Mesenchymal stem cell (in vitro differentiated cells and primary cell): Measurements from ENCODE around the gene EPHA10.

Experiments
- DNase-seq: peaks from one replicate; pipeline ENCODE4 v3.0.0-alpha.2; 2013
- H2AFZ ChIP-seq: one replicate; pipeline ENCODE4 v1.6.1; 2013; ENCODE audit warnings: low read depth, mild to moderate bottlenecking, control low read depth, inconsistent platforms, low read length, moderate library complexity
- H2AK5ac ChIP-seq: 2 replicates; pipeline ENCODE4 v1.6.1; 2013; ENCODE audit warnings: low read length, moderate library complexity, mild to moderate bottlenecking, inconsistent platforms; ENCODE audit not compliant: severe bottlenecking
- H2BK120ac ChIP-seq: one replicate; pipeline ENCODE4 v1.6.1; 2013; ENCODE audit warnings: low read depth, mild to moderate bottlenecking, inconsistent platforms, low read length, moderate library complexity
- H2BK12ac ChIP-seq, 2 experiments: one replicate each; pipeline ENCODE4 v1.6.1; 2013; ENCODE audit warnings: inconsistent platforms in 2 of 2, low read length in 2 of 2, mild to moderate bottlenecking in 2 of 2, moderate library complexity in 2 of 2, control low read depth in 1 of 2
- H2BK15ac ChIP-seq: one replicate; pipeline ENCODE4 v1.6.1; 2013; ENCODE audit warnings: mild to moderate bottlenecking, low read depth, inconsistent platforms; ENCODE audit not compliant: poor library complexity, severe bottlenecking
- H2BK5ac ChIP-seq: 2 replicates; pipeline ENCODE4 v1.6.1; 2013; ENCODE audit warnings: low read depth, mild to moderate bottlenecking, low read length, control low read depth, inconsistent platforms; ENCODE audit not compliant: poor library complexity, severe bottlenecking
- H3K14ac ChIP-seq, 2 experiments: one replicate each; pipeline ENCODE4 v1.6.1; 2013; ENCODE audit warnings: inconsistent platforms in 2 of 2, low read length in 2 of 2, control low read depth in 1 of 2, mild to moderate bottlenecking in 1 of 2, moderate library complexity in 1 of 2
- H3K18ac ChIP-seq, 2 experiments: one replicate each; pipeline ENCODE4 v1.6.1; 2013; ENCODE audit warnings: inconsistent platforms in 2 of 2, low read length in 2 of 2, control low read depth in 1 of 2, low read depth in 1 of 2, mild to moderate bottlenecking in 1 of 2
- H3K23ac ChIP-seq, 2 experiments: one replicate each; pipeline ENCODE4 v1.6.1; 2013; ENCODE audit warnings: inconsistent platforms in 2 of 2, low read length in 2 of 2, mild to moderate bottlenecking in 2 of 2, moderate library complexity in 2 of 2, control low read depth in 1 of 2
- H3K27ac ChIP-seq: 2 replicates; pipeline ENCODE4 v1.5.1; 2013; ENCODE audit warnings: mild to moderate bottlenecking, moderate library complexity, low read length, control low read depth, inconsistent platforms; ENCODE audit not compliant: poor library complexity, severe bottlenecking
- H3K27me3 ChIP-seq, 2 experiments: 2 replicates each; pipeline versions ENCODE4 v1.6.1 to v1.7.0; 2013; ENCODE audit warnings: low read length in 2 of 2, mild to moderate bottlenecking in 2 of 2, moderate library complexity in 2 of 2, control low read depth in 1 of 2, inconsistent platforms in 1 of 2; ENCODE audit not compliant: control insufficient read depth in 1 of 2, insufficient read depth in 1 of 2
- H3K36me3 ChIP-seq, 2 experiments: 2 replicates each; pipeline versions ENCODE4 v1.6.1 to v1.7.0; 2013; ENCODE audit warnings: low read length in 2 of 2, control low read depth in 1 of 2, inconsistent platforms in 1 of 2, low read depth in 1 of 2, mild to moderate bottlenecking in 1 of 2; ENCODE audit not compliant: insufficient read depth in 2 of 2, control insufficient read depth in 1 of 2
- H3K4ac ChIP-seq, 2 experiments: one replicate each; pipeline ENCODE4 v1.6.1; 2013; ENCODE audit warnings: inconsistent platforms in 2 of 2, low read length in 2 of 2, mild to moderate bottlenecking in 2 of 2, moderate library complexity in 2 of 2, control low read depth in 1 of 2, low read depth in 1 of 2
- H3K4me1 ChIP-seq: 2 replicates; pipeline ENCODE4 v1.6.1; 2013; ENCODE audit warnings: low read depth, low read length, control low read depth; ENCODE audit not compliant: control insufficient read depth, insufficient read depth
- H3K4me2 ChIP-seq: 2 replicates; pipeline ENCODE4 v1.6.1; 2013; ENCODE audit warnings: low read length, mild to moderate bottlenecking, inconsistent platforms; ENCODE audit not compliant: poor library complexity, severe bottlenecking
- H3K4me3 ChIP-seq, 2 experiments: 2 replicates each; pipeline versions ENCODE4 v1.5.1 to v1.7.0; 2013; ENCODE audit warnings: low read length in 2 of 2, mild to moderate bottlenecking in 2 of 2, control low read depth in 1 of 2, low read depth in 1 of 2; ENCODE audit not compliant: insufficient read depth in 1 of 2
- H3K79me1 ChIP-seq: replicated peaks from 2 replicates; pipeline ENCODE4 v1.6.1; 2013; ENCODE audit warnings: mild to moderate bottlenecking, control low read depth, low read length, inconsistent platforms; ENCODE audit not compliant: poor library complexity, severe bottlenecking
- H3K9ac ChIP-seq: 2 replicates; pipeline ENCODE4 v1.7.0; 2013; ENCODE audit warnings: mild to moderate bottlenecking, low read length, moderate library complexity
- H3K9me3 ChIP-seq: 2 replicates; pipeline ENCODE4 v1.7.0; 2013; ENCODE audit warnings: mild to moderate bottlenecking, low read length; ENCODE audit not compliant: control insufficient read depth
- H4K8ac ChIP-seq: one replicate; pipeline ENCODE4 v1.6.1; 2013; ENCODE audit warnings: inconsistent platforms, mild to moderate bottlenecking, low read length, moderate library complexity
- H4K91ac ChIP-seq: one replicate; pipeline ENCODE4 v1.6.1; 2013; ENCODE audit warnings: mild to moderate bottlenecking, low read length, inconsistent platforms
- WGBS: methylation state at CpG from one replicate; pipeline ENCODE4 v1.1.7; 2013; ENCODE audit warnings: mixed read lengths; 5-methylcytosine and 5-hydroxymethylcytosine counted together

Gene EPHA10

DNA sequence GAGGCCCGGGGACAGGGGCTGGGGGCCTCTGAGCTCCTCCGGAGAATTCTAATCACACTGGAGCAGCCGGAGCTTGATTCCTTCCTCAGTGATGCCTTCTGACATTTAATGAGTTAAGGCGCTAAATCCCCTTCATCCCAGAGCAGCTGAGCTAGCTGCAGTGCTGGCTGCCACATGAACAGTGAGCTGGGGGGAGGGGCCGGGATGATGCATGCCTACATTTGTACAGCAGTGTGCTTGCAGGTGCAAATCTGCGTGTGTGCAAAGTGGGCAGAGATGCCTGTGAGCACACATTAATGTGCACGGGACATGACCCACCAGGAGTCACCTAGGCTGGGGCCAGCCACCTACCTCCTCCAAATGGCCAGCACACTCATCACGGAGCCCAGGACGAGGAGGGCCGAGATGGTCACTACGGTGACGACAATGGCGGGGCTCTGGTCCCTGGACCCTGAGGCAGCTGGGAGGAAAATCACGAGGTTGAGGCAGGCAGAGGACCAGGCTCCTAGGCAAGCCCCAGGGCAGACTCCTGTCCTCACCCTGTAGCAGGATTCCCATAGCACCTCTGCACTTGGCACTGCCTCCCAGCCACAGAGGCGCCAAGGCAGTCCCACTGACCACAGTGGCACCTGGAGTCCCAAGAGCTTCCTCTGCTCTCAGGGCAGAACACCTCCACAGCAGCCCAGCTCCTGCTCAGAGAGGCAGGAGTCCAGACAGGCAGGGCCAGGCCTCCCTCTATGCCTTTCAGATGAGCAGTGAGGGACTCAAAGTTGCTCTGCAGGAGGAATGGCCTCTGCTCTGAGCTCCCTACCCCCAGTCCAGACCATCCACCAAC, 38.0 kb downstream of the EPHA10 start:
- H2BK15ac ChIP-seq, result no peak overlapping the region
- no peaks in the 10 kb centered on the region for H3K4me1 ChIP-seq
- DNase-seq, result no peak
- H3K14ac ChIP-seq, result no peak overlapping the region
- H3K27ac ChIP-seq, result no peak overlapping the region
- no peaks in the 10 kb centered on the region for H3K36me3 ChIP-seq
- H3K4me2 ChIP-seq, result no peak overlapping the region
- no peak overlapping the region for H3K18ac ChIP-seq
- no peak overlapping the region for H2AK5ac ChIP-seq
- H2BK5ac ChIP-seq, result no peak overlapping the region
- H3K79me1 ChIP-seq, result no peaks in the 10 kb centered on the region
- H2AFZ ChIP-seq, result no peak overlapping the region
- no peak overlapping the region for H3K4ac ChIP-seq
- H2BK120ac ChIP-seq, result no peak overlapping the region
- peaks cover 38 to 90% of the 10 kb centered on the region in 2 experiments for H3K27me3 ChIP-seq
- H3K23ac ChIP-seq, result peak overlapping the region in 1 of 2 experiments; percentile 25
- H4K8ac ChIP-seq, result no peak overlapping the region
- no peaks in the 10 kb centered on the region for H3K9me3 ChIP-seq
- no peak overlapping the region for H4K91ac ChIP-seq
- no peak overlapping the region for H3K9ac ChIP-seq
- H3K4me3 ChIP-seq, result no peak overlapping the region
- H2BK12ac ChIP-seq, result no peak overlapping the region
- 80% methylated on average over 15 of the region's 15 CpGs for WGBS

DNA sequence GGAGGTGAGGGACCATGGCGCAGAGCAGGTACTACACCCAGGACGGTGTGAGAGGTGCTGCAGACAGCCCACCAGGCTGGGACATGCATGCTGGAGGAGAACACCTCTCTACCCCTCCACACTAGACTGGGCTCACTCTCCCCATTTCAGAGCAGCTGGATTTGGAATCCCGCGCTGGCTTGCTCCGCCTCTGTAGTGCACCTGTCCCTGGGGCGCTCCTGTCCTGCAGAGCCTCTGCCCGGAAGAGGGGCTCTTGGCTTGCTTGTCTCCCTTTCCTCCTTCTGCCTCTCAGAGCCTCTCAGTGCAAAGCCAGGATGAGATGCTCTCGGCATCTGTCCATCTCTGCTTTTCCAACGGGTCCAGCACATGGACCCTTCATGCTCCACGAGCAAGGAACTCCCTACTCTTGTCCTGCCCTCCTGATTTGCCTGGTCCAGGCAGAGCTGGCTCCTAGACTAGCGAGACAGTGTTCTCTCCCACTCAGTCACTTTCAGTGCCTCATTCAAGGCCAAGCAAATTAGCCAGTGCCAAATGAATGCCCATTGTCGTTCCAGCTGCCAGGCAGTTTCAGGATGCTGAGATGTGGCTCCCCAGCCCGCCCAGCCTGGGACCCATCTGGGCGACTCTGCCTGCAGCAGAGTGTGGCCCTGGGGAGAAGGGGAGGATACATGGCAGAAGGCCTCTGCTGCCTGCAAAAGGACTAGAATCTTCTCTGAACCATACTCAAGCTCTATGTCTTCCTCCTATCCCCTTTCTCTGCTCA, 38.9 kb downstream of the EPHA10 start:
- H4K91ac ChIP-seq, result no peak overlapping the region
- H3K9ac ChIP-seq, result no peak overlapping the region
- no peak overlapping the region for H3K14ac ChIP-seq
- no peak overlapping the region for H4K8ac ChIP-seq
- no peak overlapping the region for H3K4me2 ChIP-seq
- H2AFZ ChIP-seq, result no peak overlapping the region
- no peak overlapping the region for H3K23ac ChIP-seq
- no peaks in the 10 kb centered on the region for H3K9me3 ChIP-seq
- no peak overlapping the region for H2AK5ac ChIP-seq
- no peak overlapping the region for H2BK15ac ChIP-seq
- H2BK120ac ChIP-seq, result no peak overlapping the region
- H3K27ac ChIP-seq, result no peak overlapping the region
- 85% methylated on average over 14 of the region's 14 CpGs for WGBS
- no peak overlapping the region for H3K4ac ChIP-seq
- no peak overlapping the region for H3K18ac ChIP-seq
- H3K27me3 ChIP-seq, result peaks cover 35 to 82% of the 10 kb centered on the region in 2 experiments
- no peaks in the 10 kb centered on the region for H3K79me1 ChIP-seq
- H3K4me3 ChIP-seq, result no peak overlapping the region
- H2BK5ac ChIP-seq, result no peak overlapping the region
- H2BK12ac ChIP-seq, result no peak overlapping the region
- no peaks in the 10 kb centered on the region for H3K4me1 ChIP-seq
- H3K36me3 ChIP-seq, result no peaks in the 10 kb centered on the region
- DNase-seq, result no peak

- no peak overlapping the region for H3K14ac ChIP-seq
Observed at GRCh38 chr1:37724575-37724974, 40.3 kb downstream of the EPHA10 start.

GRCh38 chr1:37723390-37724078, 41.4 kb downstream of the EPHA10 start:
- Histone ChIP-seq H3K4me1 (no peaks in the 10 kb centered on the region), H2BK15ac (no peak overlapping the region), H3K36me3 (no peaks in the 10 kb centered on the region), H3K27me3 (peaks cover 18 to 62% of the 10 kb centered on the region in 2 experiments), H3K79me1 (no peaks in the 10 kb centered on the region), H3K27ac (no peak overlapping the region), H2BK12ac (no peak overlapping the region), H3K4ac (no peak overlapping the region), H2AFZ (no peak overlapping the region), H3K4me2 (no peak overlapping the region), H3K14ac (no peak overlapping the region), H2BK5ac (no peak overlapping the region), H4K8ac (no peak overlapping the region), H3K9me3 (no peaks in the 10 kb centered on the region), H3K9ac (no peak overlapping the region), H3K18ac (no peak overlapping the region), H2BK120ac (no peak overlapping the region), H4K91ac (no peak overlapping the region), H3K4me3 (no peak overlapping the region), H3K23ac (no peak overlapping the region), H2AK5ac (no peak overlapping the region)
- 66% methylated on average over 11 of the region's 11 CpGs for WGBS
- DNase-seq, result no peak

More at GRCh38 chr1:37724575-37724974, 40.3 kb downstream of the EPHA10 start:
- no peaks in the 10 kb centered on the region for H3K9me3 ChIP-seq
- WGBS, result 71% methylated on average over 6 of the region's 6 CpGs
- no peaks in the 10 kb centered on the region for H3K79me1 ChIP-seq
- no peak overlapping the region for H3K4me2 ChIP-seq
- peaks cover 27 to 71% of the 10 kb centered on the region in 2 experiments for H3K27me3 ChIP-seq
- no peak overlapping the region for H2AK5ac ChIP-seq
- H3K4ac ChIP-seq, result no peak overlapping the region
- no peak overlapping the region for H2BK5ac ChIP-seq
- no peak overlapping the region for H2AFZ ChIP-seq
- H4K91ac ChIP-seq, result no peak overlapping the region
- no peaks in the 10 kb centered on the region for H3K4me1 ChIP-seq
- no peak overlapping the region for H3K27ac ChIP-seq
- no peaks in the 10 kb centered on the region for H3K36me3 ChIP-seq
- no peak overlapping the region for H3K18ac ChIP-seq
- H2BK120ac ChIP-seq, result no peak overlapping the region
- no peak for DNase-seq
- H3K4me3 ChIP-seq, result no peak overlapping the region
- H2BK12ac ChIP-seq, result no peak overlapping the region
- no peak overlapping the region for H3K23ac ChIP-seq
- H4K8ac ChIP-seq, result no peak overlapping the region
- no peak overlapping the region for H2BK15ac ChIP-seq
- H3K9ac ChIP-seq, result no peak overlapping the region
